OCI-LY3 (cell line): ENCODE results near the gene SLC25A20.

Experiments
- H2AFZ ChIP-seq: fragments of 200-600, 300-600 bp; shearing (Covaris generic); 2 replicates; pipeline ENCODE4 v1.6.0; 2014; ENCODE audit warnings: antibody characterized with exemption, low read depth, low read length
- H3K27ac ChIP-seq: fragments of 200-600, 300-600 bp; sonication (generic); 2 replicates; pipeline ENCODE4 v1.5.1; 2014; ENCODE audit warnings: mild to moderate bottlenecking, low read length, moderate library complexity, mixed read lengths
- H3K27me3 ChIP-seq: fragments of 200-600, 300-600 bp; sonication (generic); 2 replicates; pipeline ENCODE4 v1.6.1; 2014; ENCODE audit warnings: low read depth, low read length, mixed read lengths
- H3K36me3 ChIP-seq: fragments of 200-600, 300-600 bp; sonication (generic); replicated peaks from 2 replicates; pipeline ENCODE3; 2014; ENCODE audit warnings: low read depth, low read length, mixed read lengths
- H3K4me1 ChIP-seq: fragments of 300-600, 200-600 bp; sonication (generic); 2 replicates; pipeline ENCODE4 v1.6.1; 2014; ENCODE audit warnings: low read length, mixed read lengths
- H3K4me2 ChIP-seq: fragments of 200-600, 300-600 bp; sonication (generic); 2 replicates; pipeline ENCODE4 v1.6.1; 2014; ENCODE audit warnings: low read length, mixed read lengths
- H3K4me3 ChIP-seq: fragments of 300-600, 200-600 bp; sonication (generic); 2 replicates; pipeline ENCODE4 v1.5.1; 2014; ENCODE audit warnings: antibody characterized with exemption, mild to moderate bottlenecking, low read length, moderate library complexity
- H3K79me2 ChIP-seq: fragments of 300-600, 200-600 bp; shearing (Covaris generic); 2 replicates; pipeline ENCODE4 v1.6.1; 2014; ENCODE audit warnings: mild to moderate bottlenecking, low read length, mixed read lengths
- H3K9ac ChIP-seq: fragments of 300-600, 200-600 bp; shearing (Covaris generic); 2 replicates; pipeline ENCODE4 v1.6.0; 2014; ENCODE audit warnings: mild to moderate bottlenecking, low read length, moderate library complexity
- H3K9me3 ChIP-seq: fragments of 200-600, 300-600 bp; shearing (Covaris generic); 2 replicates; pipeline ENCODE4 v1.6.1; 2014; ENCODE audit warnings: low read length, mixed read lengths; ENCODE audit not compliant: insufficient read depth
- H4K20me1 ChIP-seq: fragments of 200-600, 300-600 bp; sonication (generic); 2 replicates; pipeline ENCODE4 v1.6.1; 2016; ENCODE audit warnings: low read length, mixed read lengths; ENCODE audit not compliant: insufficient read depth
- CTCF ChIP-seq: fragments of 200-600, 300-600 bp; sonication (generic); IDR thresholded peaks from 2 replicates; pipeline ENCODE4 v1.5.1; 2014; ENCODE audit warnings: antibody characterized with exemption, low read length, low read depth
- EZH2phosphoT487 ChIP-seq: fragments of 200-600 bp; shearing (Covaris generic); IDR thresholded peaks from 2 replicates; pipeline ENCODE4 v1.6.1; 2018; ENCODE audit warnings: antibody characterized with exemption, mixed run types, low read depth

The SLC25A20 gene

GRCh38 chr3:48819234-48820221 lies 79.2 kb downstream of the SLC25A20 start:
- H3K79me2 ChIP-seq: no peaks in the 10 kb centered on the region
- no peak for TF ChIP-seq CTCF
- TF ChIP-seq EZH2phosphoT487: no peak
- H3K4me2 ChIP-seq: no peak overlapping the region
- H3K4me3 ChIP-seq: no peak overlapping the region
- H2AFZ ChIP-seq: no peak overlapping the region
- H3K27ac ChIP-seq: no peak overlapping the region
- H3K36me3 ChIP-seq: no peaks in the 10 kb centered on the region
- H4K20me1 ChIP-seq: no peaks in the 10 kb centered on the region
- H3K9me3 ChIP-seq: no peaks in the 10 kb centered on the region
- no peaks in the 10 kb centered on the region for H3K27me3 ChIP-seq
- H3K9ac ChIP-seq: no peak overlapping the region
- no peaks in the 10 kb centered on the region for H3K4me1 ChIP-seq

GRCh38 chr3:48811524-48811923 lies 87.2 kb downstream of the SLC25A20 start:
- H3K27me3 ChIP-seq: no peaks in the 10 kb centered on the region
- peaks cover 11% of the 10 kb centered on the region for H3K4me1 ChIP-seq
- TF ChIP-seq EZH2phosphoT487 (no peak), CTCF (no peak)
- no peaks in the 10 kb centered on the region for H3K9me3 ChIP-seq
- no peaks in the 10 kb centered on the region for H3K36me3 ChIP-seq
- H3K4me2 ChIP-seq: peak overlapping the region; percentile 54; the same call in 1 of the 2 replicates
- H3K9ac ChIP-seq: no peak overlapping the region
- H2AFZ ChIP-seq: no peak overlapping the region
- no peak overlapping the region for H3K4me3 ChIP-seq
- no peaks in the 10 kb centered on the region for H4K20me1 ChIP-seq
- H3K27ac ChIP-seq: no peak overlapping the region
- no peaks in the 10 kb centered on the region for H3K79me2 ChIP-seq
